H1 (cell line): ENCODE measurements around the gene DEGS2.

Experiments
- BRCA1 ChIP-seq: IDR thresholded peaks from 2 replicates; pipeline ENCODE4 v1.6.1; 2012; ENCODE audit warnings: low read depth, low read length, improper control_type of control experiment
- CBX8 ChIP-seq: fragments of 300-800, 300-1000 bp; sonication (generic); IDR thresholded peaks from 2 replicates; pipeline ENCODE4 v1.7.1; 2016; ENCODE audit warnings: low read depth, low read length, borderline replicate concordance
- CREB1 ChIP-seq: IDR thresholded peaks from 2 replicates; pipeline ENCODE4 v1.6.1; 2012; ENCODE audit warnings: inconsistent platforms
- CTCF ChIP-seq, 3 experiments: IDR thresholded peaks; 1 replicate in 2 of 3; 2 replicates in 1 of 3; pipeline versions ENCODE4 v1.5.1 to v1.6.1; 2011; ENCODE audit warnings: low read length in 3 of 3, mild to moderate bottlenecking in 3 of 3, inconsistent platforms in 2 of 3, low read depth in 1 of 3, moderate library complexity in 1 of 3; ENCODE audit not compliant: insufficient read depth in 1 of 3; ENCODE audit errors: control extremely low read depth in 1 of 3
- EZH2 ChIP-seq: fragments of 200-600 bp; sonication (generic); IDR thresholded peaks from 2 replicates; pipeline ENCODE4 v1.7.1; 2012; ENCODE audit warnings: low read depth, mild to moderate bottlenecking, moderate library complexity, low read length, inconsistent platforms; ENCODE audit not compliant: severe bottlenecking
- HDAC6 ChIP-seq: IDR thresholded peaks from one replicate; pipeline ENCODE4 v1.7.1; 2012; ENCODE audit warnings: low read depth, mild to moderate bottlenecking, inconsistent platforms, low read length, moderate library complexity
- NRF1 ChIP-seq: IDR thresholded peaks from 2 replicates; pipeline ENCODE4 v1.6.1; 2011; ENCODE audit warnings: mild to moderate bottlenecking, low read depth, low read length, improper control_type of control experiment
- POLR2AphosphoS5 ChIP-seq: IDR thresholded peaks from 2 replicates; pipeline ENCODE4 v1.6.1; 2011; ENCODE audit warnings: low read depth, low read length
- RAD21 ChIP-seq, 2 experiments: IDR thresholded peaks in 1 of 2; conservative IDR thresholded peaks in 1 of 2; 2 replicates each; pipeline ENCODE4 v1.6.1; 2011; ENCODE audit warnings: low read depth in 2 of 2, low read length in 2 of 2, improper control_type of control experiment in 1 of 2, inconsistent platforms in 1 of 2, mild to moderate bottlenecking in 1 of 2, moderate library complexity in 1 of 2
- RNF2 ChIP-seq: fragments of 200-900, 300-1000 bp; sonication (generic); IDR thresholded peaks from 2 replicates; pipeline ENCODE4 v1.7.1; 2016; ENCODE audit warnings: borderline replicate concordance, low read depth, mild to moderate bottlenecking, antibody characterized with exemption, low read length; ENCODE audit not compliant: poor library complexity, severe bottlenecking; ENCODE audit errors: missing control alignments
- SP1 ChIP-seq: IDR thresholded peaks from 2 replicates; pipeline ENCODE4 v1.6.1; 2011; ENCODE audit warnings: low read depth, low read length
- SRF ChIP-seq: IDR thresholded peaks from 2 replicates; pipeline ENCODE4 v1.6.1; 2011; ENCODE audit warnings: mild to moderate bottlenecking, low read depth, low read length, moderate library complexity
- TAF1 ChIP-seq: IDR thresholded peaks from 2 replicates; pipeline ENCODE4 v1.6.1; 2011; ENCODE audit warnings: mild to moderate bottlenecking, low read depth, low read length
- USF2 ChIP-seq: IDR thresholded peaks from 2 replicates; pipeline ENCODE4 v1.6.1; 2011; ENCODE audit warnings: low read length, improper control_type of control experiment

GRCh38 chr14:100160534-100160916 is 1.1 kb upstream of the DEGS2 start:
- TF ChIP-seq CBX8 (no peak), SP1 (no peak), POLR2AphosphoS5 (no peak), CREB1 (no peak), CTCF (IDR thresholded peaks at IDR 0.05; ENCODE audit: control extremely low read depth in 1 of 3, insufficient read depth in 1 of 3, low read depth in 1 of 3, low read length in 3 of 3) (no peak), RNF2 (no peak), USF2 (no peak), TAF1 (no peak), HDAC6 (no peak), SRF (no peak), BRCA1 (no peak), NRF1 (no peak), EZH2 (no peak), RAD21 (IDR thresholded peaks at IDR 0.05 in 1 of 2, conservative IDR thresholded peaks at IDR 0.05 in 1 of 2; ENCODE audit: low read depth in 2 of 2, low read length in 2 of 2) (no peak)
